Vagina (tissue), 2 donors: ENCODE results near the gene PPP2R5C.

ENCODE experiments used
- CTCF ChIP-seq, 3 experiments: fragments of 450-650 bp in 2 of 3; fragments of 200-600 bp in 1 of 3; sonication (generic) in 1 of 3; IDR thresholded peaks; one replicate each; pipeline ENCODE4 v1.5.1; 2017 to 2019; ENCODE audit warnings: antibody characterized with exemption in 3 of 3, mild to moderate bottlenecking in 2 of 3, moderate library complexity in 2 of 3
- POLR2A ChIP-seq, 2 donors: fragments of 450-650 bp; IDR thresholded peaks; one replicate each; pipeline ENCODE4 v1.6.1; 2017; ENCODE audit warnings: antibody characterized with exemption in 2 of 2, mild to moderate bottlenecking in 2 of 2, moderate library complexity in 2 of 2
- POLR2AphosphoS5 ChIP-seq, 2 donors: sonication (generic); formaldehyde crosslinking; IDR thresholded peaks; one replicate each; pipeline ENCODE4 v1.9.0; 2017; ENCODE audit warnings: antibody characterized with exemption in 2 of 2, mild to moderate bottlenecking in 2 of 2, low read depth in 1 of 2; ENCODE audit not compliant: insufficient read depth in 1 of 2

DNA sequence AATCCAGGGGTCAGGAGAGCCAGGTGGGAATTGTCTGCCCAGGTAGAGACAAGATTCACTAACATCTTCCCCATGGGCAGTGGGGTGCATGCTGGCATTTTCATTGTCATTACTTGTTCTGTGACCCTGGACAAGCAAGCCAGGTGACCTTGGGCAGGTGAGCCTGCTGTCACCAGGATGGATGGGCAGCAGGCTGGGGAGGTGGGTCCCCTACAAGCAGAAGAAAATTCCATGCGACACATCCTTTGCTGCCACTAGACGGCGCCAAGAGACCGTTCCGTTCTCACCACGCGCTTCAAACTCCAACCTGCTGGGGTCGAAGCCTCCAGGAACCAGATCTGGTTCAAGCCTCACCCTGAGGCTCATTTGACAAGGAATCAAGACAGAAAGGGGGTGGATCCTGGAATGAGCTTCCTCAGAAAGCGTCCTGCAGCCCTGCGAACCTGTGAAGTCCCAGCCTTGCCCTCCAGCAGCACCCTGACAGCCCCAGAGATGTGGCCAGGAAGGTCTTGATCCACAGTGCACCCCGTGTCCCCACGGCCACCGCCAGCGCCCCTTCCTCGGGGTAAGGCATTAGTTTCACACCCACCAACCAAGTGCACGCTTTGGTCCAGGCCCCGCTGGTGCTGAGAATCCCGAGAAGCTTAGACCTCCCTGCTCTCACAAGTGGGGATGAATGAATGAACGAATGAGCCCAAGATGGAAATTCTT is 199.7 kb downstream of the PPP2R5C start:
- TF ChIP-seq POLR2A (IDR thresholded peaks at IDR 0.05) (no peak), POLR2AphosphoS5 (IDR thresholded peaks at IDR 0.05; ENCODE audit: insufficient read depth in 1 of 2, low read depth in 1 of 2) (peak in 1 of 2 donors; percentile 41), CTCF (IDR thresholded peaks at IDR 0.05) (peak; percentile 75 to 87 (median 82))
